SU-DHL-6 (cell line): ENCODE results near the gene LUC7L.

Source experiments
- EZH2phosphoT487 ChIP-seq: fragments of 200-600 bp; sonication (generic), shearing (Covaris generic); conservative IDR thresholded peaks from 2 replicates; pipeline ENCODE4 v1.6.1; 2018; ENCODE audit warnings: mild to moderate bottlenecking, antibody characterized with exemption, low read length, moderate library complexity, mixed read lengths
- TF ChIP-seq, protein P1 (sequence below): fragments of 200-600 bp; sonication (generic); IDR thresholded peaks from one replicate; pipeline ENCODE4 v1.5.1; 2017; ENCODE audit warnings: antibody characterized with exemption, mild to moderate bottlenecking, low read length, moderate library complexity; ENCODE audit not compliant: insufficient read depth, poor library complexity, severe bottlenecking

GRCh38 chr16:179211-180092 is 49.8 kb downstream of the LUC7L start:
- TF ChIP-seq, protein P1, sequence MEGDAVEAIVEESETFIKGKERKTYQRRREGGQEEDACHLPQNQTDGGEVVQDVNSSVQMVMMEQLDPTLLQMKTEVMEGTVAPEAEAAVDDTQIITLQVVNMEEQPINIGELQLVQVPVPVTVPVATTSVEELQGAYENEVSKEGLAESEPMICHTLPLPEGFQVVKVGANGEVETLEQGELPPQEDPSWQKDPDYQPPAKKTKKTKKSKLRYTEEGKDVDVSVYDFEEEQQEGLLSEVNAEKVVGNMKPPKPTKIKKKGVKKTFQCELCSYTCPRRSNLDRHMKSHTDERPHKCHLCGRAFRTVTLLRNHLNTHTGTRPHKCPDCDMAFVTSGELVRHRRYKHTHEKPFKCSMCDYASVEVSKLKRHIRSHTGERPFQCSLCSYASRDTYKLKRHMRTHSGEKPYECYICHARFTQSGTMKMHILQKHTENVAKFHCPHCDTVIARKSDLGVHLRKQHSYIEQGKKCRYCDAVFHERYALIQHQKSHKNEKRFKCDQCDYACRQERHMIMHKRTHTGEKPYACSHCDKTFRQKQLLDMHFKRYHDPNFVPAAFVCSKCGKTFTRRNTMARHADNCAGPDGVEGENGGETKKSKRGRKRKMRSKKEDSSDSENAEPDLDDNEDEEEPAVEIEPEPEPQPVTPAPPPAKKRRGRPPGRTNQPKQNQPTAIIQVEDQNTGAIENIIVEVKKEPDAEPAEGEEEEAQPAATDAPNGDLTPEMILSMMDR: no peak
- no peak for TF ChIP-seq EZH2phosphoT487
